Stimulated activated CD8-positive, alpha-beta memory T cell treated with anti-CD3 and anti-CD28 coated beads, Interleukin-2, amount 100 ng/mL, for 1 hour (primary cell): ENCODE results near the gene MS4A8.

Experiments used
- DNase-seq, 2 donors: peaks; one replicate each; pipeline ENCODE4 v3.0.0-alpha.2; 2020; ENCODE audit warnings: low read depth in 2 of 2

Gene MS4A8

DNA sequence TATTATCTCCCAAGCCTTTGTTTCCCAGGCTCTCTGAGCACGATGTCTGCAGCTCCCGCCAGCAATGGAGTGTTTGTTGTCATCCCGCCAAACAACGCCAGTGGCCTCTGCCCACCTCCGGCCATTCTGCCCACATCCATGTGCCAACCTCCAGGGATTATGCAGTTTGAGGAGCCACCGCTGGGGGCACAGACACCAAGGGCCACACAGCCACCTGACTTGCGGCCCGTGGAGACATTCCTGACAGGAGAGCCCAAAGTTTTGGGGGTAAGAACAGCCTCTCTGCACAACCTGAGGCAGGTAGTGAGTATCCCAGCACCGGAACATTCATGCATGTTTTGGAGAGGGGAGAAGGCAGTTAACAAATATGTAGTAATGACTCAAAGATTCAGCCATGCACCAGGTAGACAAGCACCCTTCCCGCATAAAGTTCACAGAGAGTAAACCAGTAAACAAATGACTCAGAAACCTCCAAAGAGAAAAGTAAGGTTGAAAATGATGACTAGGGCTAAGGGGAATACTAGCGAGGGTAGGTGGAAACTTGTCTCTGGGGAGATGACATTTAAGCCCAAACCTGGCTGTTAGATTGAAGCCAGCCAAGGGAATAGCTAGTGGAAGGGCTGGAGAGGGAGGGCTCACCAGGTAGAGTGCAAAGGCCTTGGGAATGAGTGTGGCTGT lies 64.4 kb downstream of the MS4A8 start:
- DNase-seq, result no peak

DNA sequence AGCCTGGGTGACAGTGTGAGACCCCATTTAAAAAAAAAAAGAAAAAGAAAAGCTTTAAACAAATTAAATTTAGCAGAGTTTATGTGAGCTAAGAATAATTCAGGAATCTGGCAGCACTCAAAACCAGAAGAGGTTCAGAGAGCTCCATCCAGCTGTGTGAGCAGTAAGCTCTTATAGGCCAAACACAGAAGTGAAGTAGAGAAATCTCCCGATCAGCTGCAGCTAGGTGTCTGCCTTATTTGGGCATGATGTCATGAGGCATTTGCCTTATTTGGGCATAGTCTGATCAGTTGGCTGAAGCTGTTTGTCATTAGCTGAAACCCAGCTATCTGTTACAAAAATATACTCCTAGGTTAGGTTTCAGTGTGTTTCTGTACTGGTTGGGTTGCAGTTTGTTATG lies 65.5 kb downstream of the MS4A8 start:
- no peak for DNase-seq

DNA sequence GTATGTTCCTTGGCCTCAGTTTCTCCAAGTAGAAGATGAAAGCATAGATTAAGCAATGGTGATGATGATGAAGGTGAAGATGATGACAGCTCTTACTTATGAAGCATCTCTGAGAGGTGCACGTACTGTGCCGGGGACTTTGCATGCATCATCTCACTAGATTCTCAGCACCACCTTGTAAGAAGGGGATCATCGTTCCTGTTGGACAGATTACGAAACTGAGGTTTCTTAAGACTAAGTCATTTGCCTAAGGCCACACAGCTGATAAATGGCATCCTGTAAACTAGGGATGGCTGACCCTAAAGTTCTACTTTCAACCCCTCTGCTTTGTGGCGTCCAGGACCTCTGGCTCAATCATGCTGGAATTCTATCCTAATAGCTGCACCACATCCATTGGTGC lies 65.9 kb downstream of the MS4A8 start:
- no peak for DNase-seq
